Thoracic aorta (tissue), 2 donors: Measurements from ENCODE around the gene SLC16A8. TPM values are rescaled to one million over a fixed set of nuclear protein-coding genes. Genes with fewer than 3 reads are reported as not detected.
A peak's percentile ranks its signal among the peaks of the same experiment; 100 is the strongest.

Experiments used
- ATAC-seq: fragments of 150-250 bp; one replicate; pipeline ENCODE4 v1.8.0; 2017; ENCODE audit warnings: low read depth; ENCODE audit not compliant: insufficient number of reproducible peaks, low FRiP score
- DNase-seq: peaks from one replicate; pipeline ENCODE4 v3.0.0-alpha.2; 2020; ENCODE audit warnings: low spot score
- H3K27ac ChIP-seq, 2 donors: fragments of 200-600 bp; sonication (generic); 1 replicate in 1 of 2; 2 replicates in 1 of 2; pipeline ENCODE4 v1.5.1; 2016; ENCODE audit warnings: mild to moderate bottlenecking in 2 of 2, moderate library complexity in 2 of 2
- H3K27me3 ChIP-seq: fragments of 200-600 bp; sonication (generic); replicated peaks from 2 replicates; pipeline ENCODE4 v1.6.0; 2016; ENCODE audit warnings: mild to moderate bottlenecking; ENCODE audit not compliant: insufficient read depth
- H3K36me3 ChIP-seq: fragments of 200-600 bp; sonication (generic); one replicate; pipeline ENCODE4 v1.5.1; 2016
- H3K4me1 ChIP-seq, 2 donors: fragments of 200-600 bp; sonication (generic); 1 replicate in 1 of 2; 2 replicates in 1 of 2; pipeline versions ENCODE4 v1.5.1 to v1.6.0; 2016; ENCODE audit warnings: low read depth in 2 of 2, mild to moderate bottlenecking in 1 of 2; ENCODE audit not compliant: control insufficient read depth in 1 of 2
- H3K4me3 ChIP-seq: fragments of 200-600 bp; sonication (generic); 2 replicates; pipeline ENCODE4 v1.5.1; 2016; ENCODE audit warnings: mild to moderate bottlenecking
- H3K9me3 ChIP-seq: fragments of 200-600 bp; sonication (generic); 2 replicates; pipeline ENCODE4 v1.5.1; 2016
- CTCF ChIP-seq: fragments of 200-600 bp; sonication (generic); IDR thresholded peaks from one replicate; pipeline ENCODE4 v1.5.1; 2019; ENCODE audit warnings: antibody characterized with exemption
- total RNA-seq, 2 donors: library from RNA; depleted of rRNA; stranded (reverse); fragments of >200 nt; gene quantifications; one replicate each; pipeline versions ENCODE4 v1.1.0 to v1.2.3, GENCODE V29; 2016

The SLC16A8 gene
- total RNA-seq, 2 donors from 2014 or later: 1.2 to 1.5 TPM

DNA sequence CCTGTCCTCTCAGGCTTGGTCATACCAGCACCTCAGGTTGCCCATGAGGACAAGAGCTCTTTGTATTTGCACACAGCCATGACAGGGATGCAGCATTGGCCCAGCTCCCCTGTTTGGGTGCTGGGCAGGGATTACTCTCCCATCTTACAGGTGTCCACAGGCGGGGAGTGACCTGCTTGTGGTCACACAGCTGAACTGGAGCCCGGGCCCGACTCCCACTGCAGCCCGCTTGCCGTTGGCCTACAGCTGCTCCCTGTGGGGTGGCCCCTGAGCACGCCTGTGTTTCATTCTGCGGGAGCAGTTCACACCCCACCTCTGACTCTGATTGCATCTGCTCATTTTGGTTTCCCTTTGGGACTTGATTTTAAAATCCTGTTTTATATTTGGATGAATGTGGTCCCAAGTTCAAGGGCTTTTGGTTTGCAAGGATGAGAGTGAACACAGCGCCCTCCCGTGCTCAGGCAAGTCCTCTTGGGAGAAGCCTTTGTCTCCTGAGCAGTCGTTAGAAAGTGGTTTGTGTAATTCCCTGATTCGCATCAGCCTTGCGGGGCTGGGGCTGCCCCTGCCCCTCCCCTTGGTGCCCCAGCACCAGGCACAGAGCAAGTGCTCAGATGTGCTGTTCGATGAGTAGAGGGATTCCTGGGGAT is 17.5 kb downstream of the SLC16A8 start:
- H3K27ac ChIP-seq: peak overlapping the region; percentile 94 to 96
- no peak for TF ChIP-seq CTCF

GRCh38 chr22:38065539-38065938 is 18.4 kb downstream of the SLC16A8 start:
- Histone ChIP-seq H3K36me3 (peaks cover 18% of the 10 kb centered on the region), H3K9me3 (no peaks in the 10 kb centered on the region), H3K4me1 (peaks cover 30 to 41% of the 10 kb centered on the region in 2 donors), H3K27me3 (no peaks in the 10 kb centered on the region), H3K27ac (peak overlapping the region in 1 of 2 donors; percentile 94), H3K4me3 (no peak overlapping the region)
- no peak for DNase-seq
- no peak for ATAC-seq
- no peak for TF ChIP-seq CTCF

More for the DNA sequence above, 17.5 kb downstream of the SLC16A8 start:
- H3K9me3 ChIP-seq: no peaks in the 10 kb centered on the region
- ATAC-seq (no peak), DNase-seq (no peak)
- H3K4me3 ChIP-seq: no peak overlapping the region
- H3K36me3 ChIP-seq: peaks cover 21% of the 10 kb centered on the region
- peaks cover 32 to 50% of the 10 kb centered on the region in 2 donors for H3K4me1 ChIP-seq
- no peaks in the 10 kb centered on the region for H3K27me3 ChIP-seq

DNA sequence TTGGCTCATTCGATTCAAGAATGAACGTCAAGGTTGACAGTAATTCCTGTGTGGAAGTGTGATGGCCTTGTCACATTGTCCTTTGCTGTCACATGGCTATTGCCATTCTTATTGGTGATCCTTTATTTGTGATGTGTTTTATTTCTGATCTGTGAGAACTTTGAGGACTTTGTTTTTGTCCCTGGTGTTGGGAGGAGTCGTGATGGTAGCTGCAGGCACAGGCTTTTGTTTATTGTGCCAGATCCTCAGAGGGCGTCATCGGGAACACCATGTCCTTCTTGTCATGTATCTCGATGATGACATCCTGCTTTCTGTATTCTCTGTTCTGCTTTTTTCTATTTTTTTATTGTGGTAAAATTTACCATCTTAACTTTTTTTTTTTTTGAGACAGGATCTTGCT is 21.2 kb downstream of the SLC16A8 start:
- DNase-seq: no peak
- no peak for TF ChIP-seq CTCF
- Histone ChIP-seq H3K36me3 (peaks cover 22% of the 10 kb centered on the region), H3K9me3 (no peaks in the 10 kb centered on the region), H3K27ac (peak overlapping the region; percentile 50 to 55), H3K27me3 (no peaks in the 10 kb centered on the region), H3K4me3 (no peak overlapping the region), H3K4me1 (peaks cover 11 to 19% of the 10 kb centered on the region in 2 donors)
- ATAC-seq: no peak

GRCh38 chr22:38056969-38057891 is 26.8 kb downstream of the SLC16A8 start, which contains the start of gene PICK1:
PICK1 (plus strand) TSS chr22:38057404; CDS start chr22:38057810, 406 bp downstream.
- Histone ChIP-seq H3K27ac (peak within 1 kb of the TSS; percentile 89 to 94), H3K9me3 (no peaks in the 10 kb centered on the region), H3K36me3 (peaks cover 5% of the 10 kb centered on the region), H3K4me3 (peak within 1 kb of the TSS; percentile 76), H3K4me1 (peaks cover 5 to 15% of the 10 kb centered on the region in 2 donors), H3K27me3 (no peaks in the 10 kb centered on the region)
- peak; percentile 94 for ATAC-seq
- TF ChIP-seq CTCF: no peak
- DNase-seq: peak; percentile 77
